ENCODE data around the gene TLE6.
"Not testable (repeated sequence)": the region's sequence is repeated elsewhere in the genome, so short reads cannot be mapped to it uniquely, and the experiment has no call there.

The TLE6 gene

DNA sequence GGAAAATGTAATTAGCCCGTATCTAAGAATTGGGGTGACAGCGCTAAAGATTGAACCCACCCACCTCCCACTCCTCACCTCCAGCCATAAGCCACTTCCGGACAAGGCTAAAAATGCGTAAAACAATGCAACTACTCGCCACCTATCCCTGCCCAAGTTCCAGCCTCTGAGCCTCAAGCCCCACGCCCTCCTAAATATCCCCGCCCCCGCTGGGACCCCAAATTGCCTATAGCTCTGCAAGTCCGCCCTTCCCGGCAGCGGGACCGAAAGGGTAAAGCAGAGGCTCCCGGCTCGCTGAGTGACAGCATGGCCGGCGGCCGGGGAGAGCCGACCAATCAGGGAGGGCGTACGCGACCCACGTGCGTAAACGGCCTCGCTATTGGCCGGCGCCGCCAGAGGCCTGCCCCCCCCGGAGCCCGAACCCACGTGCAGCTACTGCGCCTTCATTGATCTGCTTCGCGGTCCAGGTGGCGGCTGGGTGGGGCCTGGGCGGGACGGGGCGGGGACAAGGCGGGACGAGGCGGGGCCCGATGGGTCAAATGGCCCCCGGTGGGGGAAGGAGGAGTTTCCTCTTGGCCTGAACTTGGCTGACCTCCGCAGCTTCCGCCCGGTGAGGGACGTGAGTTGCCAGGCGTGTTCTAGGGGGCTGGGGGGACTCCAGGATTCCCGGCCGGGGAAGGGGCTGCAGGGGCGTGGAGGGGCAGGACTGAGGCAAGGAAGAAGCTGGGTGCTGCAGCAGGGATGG, at the start of gene TLE6:
TSS of gene TLE6 (plus strand) at position 564 of the 745 bp plus-strand sequence. CDS start 670 bp downstream, outside the sequence.
- peak; percentile 53 to 95 (median 88) for DNase-seq

DNA sequence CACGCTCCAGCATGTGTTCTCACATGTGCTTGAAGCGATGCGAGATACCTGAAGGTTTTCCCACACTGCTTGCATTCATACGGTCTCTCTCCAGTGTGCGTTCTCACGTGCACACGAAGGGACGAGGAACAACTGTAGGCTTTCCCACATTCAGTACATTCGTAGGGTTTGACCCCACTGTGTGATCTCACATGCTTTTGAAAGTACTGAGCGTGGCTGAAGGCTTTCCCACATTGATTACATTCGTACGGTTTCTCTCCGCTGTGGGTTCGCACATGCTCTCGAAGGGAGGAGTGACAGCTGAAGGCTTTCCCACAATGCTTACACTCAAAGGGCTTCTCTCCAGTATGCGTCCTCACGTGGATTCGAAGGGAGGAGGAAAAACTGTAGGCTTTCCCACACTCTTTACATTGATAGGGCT, 43.9 kb upstream of the TLE6 start:
- DNase-seq: no peak

DNA sequence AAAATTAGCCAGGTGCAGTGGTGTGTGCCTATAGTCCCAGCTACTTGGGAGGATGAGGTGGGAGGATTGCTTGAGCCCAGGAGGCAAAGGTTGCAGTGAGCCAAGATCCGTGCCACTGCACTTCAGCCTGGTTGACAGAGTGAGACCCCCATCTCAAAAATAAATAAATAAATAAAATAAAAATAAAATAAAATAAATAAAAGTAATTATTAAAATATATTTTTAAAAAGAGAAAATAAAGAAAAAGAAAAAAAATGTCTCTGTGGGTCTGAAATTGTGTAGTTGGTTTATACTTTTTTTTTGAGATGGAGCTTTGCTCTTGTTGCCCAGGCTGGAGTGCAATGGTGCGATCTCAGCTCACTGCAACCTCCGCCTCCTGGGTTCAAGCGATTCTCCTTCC, 41.5 kb upstream of the TLE6 start:
- DNase-seq: not testable (repeated sequence)

DNA sequence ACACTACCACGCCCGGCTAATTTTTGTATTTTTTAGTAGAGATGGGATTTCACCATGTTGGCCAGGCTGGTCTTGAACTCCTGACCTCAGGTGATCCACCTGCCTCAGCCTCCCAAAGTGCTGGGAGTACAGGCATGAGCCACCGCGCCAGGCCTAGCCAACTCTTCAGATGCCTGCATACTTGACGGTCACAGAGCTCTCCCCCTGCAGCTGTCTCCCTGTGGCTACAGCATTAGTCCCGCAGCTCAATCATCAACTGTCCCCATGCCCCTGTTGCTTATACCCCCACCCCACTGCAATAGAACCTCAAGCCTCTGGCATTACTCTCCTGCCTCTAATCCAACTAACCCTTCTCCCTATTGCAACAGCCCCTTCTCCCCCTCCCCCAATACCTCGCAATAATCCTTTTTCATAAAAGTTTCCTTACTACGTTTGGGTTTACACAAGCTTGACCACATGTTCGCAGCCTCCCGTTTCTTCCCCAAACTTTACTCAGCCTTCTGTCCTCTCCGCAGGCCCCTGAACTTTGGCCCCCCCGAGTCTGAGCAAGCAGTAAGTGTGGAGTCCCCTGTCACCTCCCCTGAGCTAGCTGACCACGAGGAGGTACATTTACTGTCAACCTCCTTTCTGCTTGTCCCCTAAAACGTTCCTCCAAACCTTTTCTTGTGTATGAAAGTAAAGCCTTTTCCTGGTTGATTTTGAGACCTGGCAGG, 34.3 kb upstream of the TLE6 start:
- DNase-seq: no peak

DNA sequence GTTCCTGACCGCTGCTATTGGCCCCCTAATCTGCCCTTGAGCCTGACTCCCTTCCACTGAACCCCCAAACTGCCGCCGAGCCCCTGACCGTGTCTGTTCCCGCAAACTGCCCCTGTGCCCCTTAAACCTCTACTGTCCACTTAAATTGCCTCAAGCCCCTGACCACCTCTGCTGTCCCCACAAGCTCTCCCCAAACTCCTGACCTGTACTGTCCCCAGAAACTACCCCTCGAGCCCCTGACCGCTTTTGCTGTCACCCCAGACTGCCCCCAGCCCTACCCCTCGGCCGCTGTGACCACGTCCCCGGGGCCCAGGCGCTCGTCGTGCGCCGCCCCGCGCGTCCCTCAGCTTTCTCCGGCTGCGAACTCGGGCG, 33.0 kb upstream of the TLE6 start:
- DNase-seq: no peak

DNA sequence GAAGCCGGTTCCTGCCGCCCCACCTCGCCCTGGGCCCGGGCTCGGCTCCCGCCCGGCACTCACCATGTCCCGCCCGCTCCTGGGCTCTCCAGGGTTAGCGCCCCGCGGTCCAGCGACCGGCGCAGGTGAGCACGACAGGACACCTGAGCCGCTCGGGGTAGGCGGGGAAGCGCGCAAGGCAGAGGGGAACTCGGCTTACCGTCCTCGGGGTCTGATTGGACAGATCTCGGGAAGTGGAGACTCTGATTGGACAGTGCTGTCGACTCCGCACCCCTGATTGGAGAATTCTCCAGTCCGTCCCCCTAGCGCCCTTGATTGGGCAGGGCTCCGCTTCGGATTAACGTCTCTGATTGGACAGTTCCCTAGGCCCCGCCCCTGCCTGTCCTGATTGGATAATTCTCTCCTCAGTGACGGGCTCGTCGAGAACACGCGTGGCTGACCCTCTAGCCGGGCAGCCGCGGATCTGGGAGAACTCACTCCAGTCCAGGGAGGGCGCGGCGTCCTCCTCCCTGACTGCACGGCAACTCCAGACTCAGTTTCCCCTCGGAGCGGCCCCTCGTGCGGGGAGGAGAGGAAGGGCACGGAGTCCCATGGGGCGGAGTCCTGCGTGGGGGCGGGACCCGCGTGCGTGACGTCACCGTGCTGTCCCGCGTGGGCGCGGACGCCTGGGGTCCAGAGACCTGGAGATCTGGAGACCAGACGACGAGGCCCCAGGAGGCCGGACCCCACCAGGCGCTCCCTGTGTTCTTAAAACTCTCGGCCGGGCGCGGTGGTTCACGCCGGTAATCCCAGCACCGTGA, 32.4 kb upstream of the TLE6 start, which contains the start of gene ZNF77:
TSS of gene ZNF77 (minus strand) at position 197 of the 800 bp plus-strand sequence. CDS start at position 66, 131 bp downstream.
- peak; percentile 86 to 99 (median 97) for DNase-seq

DNA sequence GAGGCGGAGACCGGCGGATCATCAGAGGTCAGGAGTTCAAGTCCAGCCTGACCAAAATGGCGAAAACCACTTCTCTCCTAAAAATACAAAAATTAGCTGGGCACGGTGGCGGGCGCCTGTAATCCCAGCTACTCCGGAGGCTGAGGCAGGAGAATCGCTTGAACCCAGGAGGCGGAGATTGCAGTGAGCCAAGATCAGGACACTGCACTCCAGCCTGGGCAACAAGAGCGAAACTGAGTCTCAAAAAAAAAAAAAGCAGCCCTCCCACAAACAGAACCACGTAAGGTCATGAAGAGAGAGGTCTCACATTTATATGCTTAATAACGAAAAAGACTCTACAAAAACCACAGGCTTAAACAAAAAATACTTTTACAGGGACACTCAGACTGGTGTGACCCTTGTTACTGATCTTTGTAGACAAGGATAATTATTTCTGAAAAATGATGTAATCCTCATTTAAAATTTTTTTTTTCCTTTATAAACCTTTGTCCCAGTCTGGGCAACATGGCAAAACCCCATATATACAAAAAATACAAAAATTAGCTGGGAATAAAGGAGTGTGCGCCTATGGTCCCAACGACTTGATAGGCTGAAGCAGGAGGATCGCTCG, 31.7 kb upstream of the TLE6 start:
- no peak for DNase-seq

DNA sequence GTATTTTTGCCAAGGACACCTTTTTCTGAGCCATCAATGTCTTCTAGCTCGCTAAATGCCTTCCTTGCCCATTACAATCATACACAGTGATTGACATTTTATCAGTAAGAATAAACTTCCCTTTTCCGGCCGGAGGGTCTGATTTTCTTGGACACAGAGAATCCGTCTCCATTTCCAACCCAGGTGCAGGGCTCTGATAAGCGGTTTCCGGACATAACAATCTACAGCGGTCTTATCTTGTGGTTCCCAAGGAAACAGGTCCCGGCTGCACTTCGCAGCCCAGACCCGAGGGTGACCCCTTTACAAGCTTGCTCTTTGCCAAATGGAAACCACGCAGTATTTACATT, 27.5 kb upstream of the TLE6 start:
- peak in 1 of 58 donors; percentile 37 for DNase-seq

DNA sequence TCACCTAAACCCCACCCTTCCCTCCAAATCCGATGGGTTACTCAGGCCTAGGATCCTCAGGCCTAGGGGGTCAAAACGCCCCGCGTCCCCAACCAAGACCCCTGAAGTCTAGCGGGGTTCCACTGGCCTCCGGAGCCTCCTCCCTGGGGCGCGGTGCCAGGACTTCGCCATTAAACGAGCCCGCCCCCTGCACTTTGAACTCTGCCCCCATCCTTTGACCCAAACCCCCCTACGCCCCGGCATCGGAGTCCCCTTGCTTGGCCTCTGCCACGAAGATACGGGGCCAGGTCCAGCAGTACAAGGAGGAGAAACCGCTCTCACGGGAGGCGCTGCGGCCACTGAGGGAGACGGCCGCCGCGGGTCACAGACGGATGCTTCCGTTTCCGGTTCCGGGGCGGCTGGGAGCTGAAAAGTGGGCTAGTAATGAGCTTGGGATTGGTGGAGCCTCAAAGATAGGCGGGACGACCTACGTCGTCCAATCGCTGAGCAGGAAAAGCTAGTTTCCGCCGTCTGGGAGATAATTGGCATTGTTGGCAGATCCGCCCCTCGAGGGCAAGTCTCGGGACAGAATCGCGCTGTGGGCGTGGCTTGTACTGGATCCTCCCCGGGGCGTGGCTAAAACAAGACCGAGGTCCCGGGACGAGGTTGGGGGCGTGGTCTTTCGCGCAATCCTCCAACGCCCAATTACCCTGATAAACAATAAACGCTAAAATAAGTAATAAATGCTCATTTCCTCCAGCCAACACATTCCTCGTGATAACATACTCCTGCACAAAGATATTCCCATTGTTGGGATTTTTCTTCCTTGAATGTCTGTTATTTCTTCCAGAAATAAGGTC, 26.9 kb upstream of the TLE6 start:
- DNase-seq: peak; percentile 77 to 100 (median 99)

DNA sequence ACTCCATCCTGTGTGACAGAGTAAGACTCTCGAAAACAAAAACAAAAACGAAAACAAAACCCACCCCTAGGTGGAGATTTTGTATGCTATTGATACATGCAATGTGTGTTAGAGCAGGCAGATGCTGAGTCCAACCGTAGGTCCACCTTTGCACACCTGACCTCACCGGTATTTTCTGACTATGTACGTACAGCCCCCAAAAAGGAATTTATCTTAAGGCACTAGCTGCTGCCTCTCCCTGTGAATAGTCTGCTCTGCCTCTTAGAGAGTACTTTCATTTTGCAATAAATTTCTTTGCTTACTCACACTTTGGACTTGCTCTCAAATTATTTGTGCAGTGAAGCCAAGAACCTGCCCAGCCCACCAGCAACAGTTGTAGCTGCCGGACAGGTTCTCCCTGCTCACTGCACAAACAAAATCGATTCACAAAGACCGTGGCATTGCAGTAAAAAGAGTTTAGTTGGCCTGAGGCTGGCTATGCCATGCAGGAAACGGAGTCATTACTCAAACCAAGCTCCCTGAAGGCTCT, 24.3 kb upstream of the TLE6 start:
- DNase-seq: no peak

DNA sequence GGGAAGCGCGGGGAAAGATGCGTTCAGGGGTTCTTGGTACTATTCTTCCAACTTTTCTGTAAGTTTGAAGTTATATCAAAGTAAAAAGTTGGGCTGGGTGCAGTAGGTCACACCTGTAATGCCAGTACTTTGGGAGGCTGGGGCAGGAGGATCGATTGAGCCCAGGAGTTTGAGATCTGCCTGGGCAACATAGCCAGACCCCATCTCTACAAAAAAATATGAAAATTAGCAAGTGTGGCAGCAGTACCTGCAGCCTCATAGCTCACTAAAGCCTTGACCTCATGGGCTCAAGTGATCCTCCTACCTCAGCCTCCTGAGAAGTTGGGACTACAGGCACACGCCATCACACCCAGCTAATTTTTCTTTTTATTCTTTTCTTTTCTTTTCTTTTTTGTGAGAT, 20.2 kb upstream of the TLE6 start:
- DNase-seq: no peak

DNA sequence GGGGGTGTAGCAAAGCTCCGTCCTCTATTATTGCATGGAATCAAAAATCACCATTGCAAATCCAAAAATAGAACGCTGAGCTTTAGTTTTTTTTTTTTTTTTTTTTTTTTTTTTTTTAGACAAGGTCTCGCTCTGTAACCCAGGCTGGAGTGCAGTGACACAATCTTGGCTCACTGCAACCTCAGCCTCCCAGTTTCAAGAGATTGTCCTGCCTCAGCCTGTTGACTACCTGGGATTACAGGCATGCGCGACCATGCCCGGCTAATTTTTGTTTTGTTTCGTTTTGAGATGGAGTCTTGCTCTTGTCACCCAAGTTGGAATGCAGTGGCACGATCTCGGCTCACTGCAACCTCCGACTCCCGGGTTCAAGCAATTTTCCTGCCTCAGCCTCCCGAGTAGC, 17.2 kb upstream of the TLE6 start:
- DNase-seq: no peak

DNA sequence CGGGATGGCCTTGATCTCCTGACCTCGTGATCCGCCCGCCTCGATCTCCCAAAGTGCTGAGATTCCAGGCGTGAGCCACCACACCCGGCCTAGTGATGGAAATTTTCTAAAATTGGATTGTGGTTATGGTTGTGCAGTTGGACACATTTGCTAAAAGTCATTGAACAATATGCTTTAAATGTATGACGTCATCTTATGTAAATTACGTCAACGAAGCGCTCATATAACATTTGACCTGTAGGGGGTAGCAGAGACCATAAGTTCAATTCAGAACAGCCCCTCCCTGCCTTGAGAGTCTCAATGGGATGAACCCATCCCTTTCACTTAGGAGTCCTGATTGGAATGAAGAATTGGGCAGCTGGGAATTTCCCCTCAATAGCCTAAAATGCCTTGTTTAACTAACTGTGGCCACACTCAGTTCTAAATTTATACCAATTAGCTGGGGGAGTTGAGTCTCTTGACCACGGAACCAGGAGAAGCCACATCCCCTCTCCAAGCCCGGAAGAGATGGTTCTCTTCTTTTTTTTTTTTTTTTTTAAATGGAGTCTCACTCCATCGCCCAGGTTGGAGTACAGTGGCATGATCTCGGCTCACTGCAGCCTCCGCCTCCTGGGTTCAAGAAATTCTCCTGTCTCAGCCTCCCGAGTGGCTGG, 15.2 kb upstream of the TLE6 start:
- DNase-seq: peak in 22 of 58 donors; percentile 1 to 46 (median 16)

DNA sequence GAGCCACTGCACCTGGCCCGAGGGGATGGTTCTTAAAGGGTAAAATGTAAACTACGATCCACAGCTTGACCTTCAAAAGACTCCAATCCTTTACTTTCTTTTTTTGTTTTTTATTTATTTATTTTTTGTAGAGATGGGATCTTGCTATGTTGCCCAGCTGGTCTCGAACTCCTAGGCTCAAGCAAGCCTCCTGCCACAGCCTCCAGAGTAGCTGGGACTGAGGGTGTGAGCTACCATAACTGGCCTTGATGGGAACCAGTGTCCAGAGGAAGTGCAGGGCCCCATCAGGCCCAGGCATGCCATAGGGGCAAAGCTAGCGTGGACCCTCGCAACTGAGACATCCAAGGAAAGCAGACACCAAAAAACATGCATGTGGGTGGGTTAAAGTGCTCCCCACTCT, 14.2 kb upstream of the TLE6 start:
- DNase-seq: no peak

DNA sequence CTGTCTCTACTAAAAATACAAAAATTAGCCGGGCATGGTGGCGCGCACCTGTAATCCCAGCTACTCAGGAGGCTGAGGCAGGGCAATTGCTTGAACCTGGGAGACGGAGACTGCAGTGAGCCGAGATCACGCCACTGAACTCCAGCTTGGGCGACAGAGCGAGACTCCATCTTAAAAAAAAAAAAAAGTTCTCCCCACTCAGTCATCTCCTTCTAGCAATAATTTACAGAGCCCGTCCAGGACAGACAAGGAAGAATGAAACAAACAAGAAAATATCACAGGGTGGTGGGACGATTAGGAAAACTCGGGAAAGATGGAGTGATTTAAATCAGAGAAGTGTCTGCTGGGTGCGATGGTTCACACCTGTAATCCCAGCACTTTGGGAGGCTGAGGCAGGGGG, 13.7 kb upstream of the TLE6 start:
- not testable (repeated sequence) for DNase-seq

DNA sequence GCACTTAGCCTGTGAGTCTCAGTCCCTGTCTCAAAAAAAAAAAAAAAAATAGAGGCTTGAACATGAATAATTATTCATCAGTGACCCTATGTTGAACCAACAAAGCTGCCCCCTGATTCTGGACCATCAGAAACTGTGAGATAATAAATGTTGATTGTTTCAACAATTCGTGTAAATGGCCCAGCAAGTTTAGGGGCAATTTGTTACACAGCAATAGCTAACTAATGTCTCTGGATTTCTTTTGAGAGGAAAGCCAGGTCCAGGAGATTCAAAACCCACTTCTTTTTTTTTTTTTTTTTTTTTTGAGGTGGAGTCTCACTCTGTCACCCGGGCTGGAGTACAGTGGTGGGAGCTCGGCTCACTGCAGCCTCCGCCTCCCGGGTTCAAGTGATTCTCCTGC, 12.5 kb upstream of the TLE6 start:
- DNase-seq: no peak

DNA sequence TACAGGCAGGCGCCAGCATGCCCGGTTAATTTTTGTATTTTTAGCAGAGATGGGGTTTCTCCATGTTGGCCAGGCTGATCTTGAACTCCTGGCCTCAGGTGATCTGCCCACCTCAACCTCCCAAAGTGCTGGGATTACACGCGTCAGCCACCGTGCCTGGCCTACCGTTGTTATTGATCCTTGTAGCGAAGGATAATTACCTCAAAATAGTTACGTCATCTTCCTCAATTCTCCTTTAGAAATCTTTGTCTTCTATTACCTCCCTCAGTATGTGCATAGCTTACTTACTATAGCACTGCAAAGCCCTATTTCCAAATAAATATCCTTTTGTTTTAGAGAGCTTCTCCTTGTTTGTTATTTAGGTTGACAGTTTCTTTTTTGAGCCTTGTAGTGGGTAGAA, 9.4 kb upstream of the TLE6 start:
- DNase-seq: no peak

DNA sequence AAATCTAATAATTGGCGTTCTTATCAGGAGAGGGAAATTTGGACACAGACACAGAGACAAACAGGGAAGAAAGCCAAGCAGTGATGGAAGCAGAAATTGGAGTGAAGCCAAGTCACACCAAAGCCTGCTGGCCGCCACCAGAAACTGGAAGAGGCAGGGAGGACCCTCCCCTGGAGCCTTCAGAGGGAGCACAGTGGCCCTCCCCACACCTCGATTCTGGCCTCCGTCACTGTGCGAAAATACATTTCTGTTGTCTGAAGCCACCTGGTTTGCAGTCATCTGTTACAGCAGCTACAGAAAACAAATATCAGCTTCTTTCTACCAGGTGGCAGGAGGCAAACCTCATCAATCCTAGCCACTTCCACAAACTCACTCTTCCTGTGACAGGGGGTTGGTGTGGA, 8.3 kb upstream of the TLE6 start:
- DNase-seq: no peak

DNA sequence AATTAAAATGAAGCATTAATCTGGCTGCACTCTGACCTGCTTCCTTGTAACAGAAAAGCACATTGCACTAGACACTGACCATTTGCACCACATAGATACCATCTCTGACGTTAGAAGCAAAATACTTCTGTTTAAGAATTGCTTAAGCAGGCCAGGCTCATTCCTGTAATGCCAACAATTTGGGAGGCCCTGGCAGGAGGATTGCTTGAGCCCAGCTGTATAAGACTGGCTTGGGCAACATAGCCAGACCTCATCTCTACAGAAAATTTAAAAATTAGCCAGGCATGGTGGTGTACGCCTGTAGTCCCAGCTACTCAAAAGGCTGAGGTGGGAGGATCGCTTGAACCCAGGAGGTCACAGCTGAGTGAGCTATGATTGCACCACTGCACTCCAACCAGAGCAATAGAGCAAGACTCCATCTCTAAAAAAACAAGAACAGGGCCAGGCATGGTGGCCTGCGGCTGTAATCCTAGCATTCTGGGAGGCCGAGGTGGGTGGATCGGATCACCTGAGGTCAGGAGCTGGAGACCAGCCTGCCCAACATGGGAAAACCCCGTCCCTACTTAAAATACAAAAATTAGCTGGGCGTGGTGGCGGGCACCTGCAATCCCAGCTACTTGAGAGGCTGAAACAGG, 7.0 kb upstream of the TLE6 start:
- no peak for DNase-seq
